Stimulated activated CD4-positive, alpha-beta T cell treated with anti-CD3 and anti-CD28 coated beads, Interleukin-1b, Interleukin-23, amount 100 ng/mL, for 24 hours (primary cell): Measurements from ENCODE around the gene SYCP3.
"Not testable (repeated sequence)": the region's sequence is repeated elsewhere in the genome, so short reads cannot be mapped to it uniquely, and the experiment has no call there.

ENCODE experiments used
- DNase-seq, 4 experiments: peaks; one replicate each; pipeline ENCODE4 v3.0.0-alpha.2; 2020; ENCODE audit warnings: low read depth in 4 of 4, low spot score in 1 of 4

Gene SYCP3

DNA sequence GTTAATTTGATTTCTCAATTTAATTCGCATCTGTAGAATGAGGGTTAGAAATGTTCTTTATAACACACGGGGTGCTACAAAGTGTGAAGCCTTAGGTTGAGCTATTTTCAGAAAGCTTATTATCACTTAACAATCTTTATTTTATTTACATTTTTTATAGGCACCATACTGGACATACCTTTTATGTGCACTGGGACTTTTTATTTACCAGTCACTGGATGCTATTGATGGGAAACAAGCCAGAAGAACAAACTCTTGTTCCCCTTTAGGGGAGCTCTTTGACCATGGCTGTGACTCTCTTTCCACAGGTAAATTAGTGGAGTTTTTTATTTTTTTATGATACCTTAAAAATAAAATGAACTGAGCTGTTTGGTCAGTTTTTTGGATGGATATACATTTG, 25.3 kb downstream of the SYCP3 start:
- DNase-seq = no peak

DNA sequence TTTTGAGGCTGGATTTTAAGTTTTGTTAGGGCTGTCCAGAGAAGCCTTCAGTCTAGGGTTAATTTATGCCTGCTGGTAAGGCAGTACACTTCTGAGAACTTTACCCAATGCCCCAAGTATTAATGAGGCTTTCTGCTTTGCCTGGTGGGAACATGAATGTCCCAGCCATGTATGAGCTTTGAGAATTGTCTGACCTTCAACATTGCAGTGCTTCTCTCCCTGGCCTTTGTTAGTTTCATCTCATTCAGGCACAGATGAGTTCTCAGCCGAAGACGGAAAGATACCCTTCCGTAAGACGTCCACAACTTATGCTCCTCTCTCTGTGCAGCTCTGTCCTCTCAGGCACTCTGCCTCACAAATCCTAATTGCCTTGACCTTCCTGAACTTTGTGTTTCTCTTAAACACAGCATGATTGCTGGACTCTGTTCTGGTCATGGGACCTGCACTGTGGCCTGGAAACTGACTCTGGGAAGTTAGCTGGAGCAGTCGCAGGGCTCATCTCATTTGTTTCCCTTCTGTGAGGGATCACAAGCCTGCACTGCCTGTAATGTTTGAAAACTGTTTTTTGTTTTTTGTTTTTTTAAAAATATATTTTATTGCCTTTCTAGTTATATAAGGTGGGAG, 26.1 kb downstream of the SYCP3 start:
- no peak for DNase-seq

DNA sequence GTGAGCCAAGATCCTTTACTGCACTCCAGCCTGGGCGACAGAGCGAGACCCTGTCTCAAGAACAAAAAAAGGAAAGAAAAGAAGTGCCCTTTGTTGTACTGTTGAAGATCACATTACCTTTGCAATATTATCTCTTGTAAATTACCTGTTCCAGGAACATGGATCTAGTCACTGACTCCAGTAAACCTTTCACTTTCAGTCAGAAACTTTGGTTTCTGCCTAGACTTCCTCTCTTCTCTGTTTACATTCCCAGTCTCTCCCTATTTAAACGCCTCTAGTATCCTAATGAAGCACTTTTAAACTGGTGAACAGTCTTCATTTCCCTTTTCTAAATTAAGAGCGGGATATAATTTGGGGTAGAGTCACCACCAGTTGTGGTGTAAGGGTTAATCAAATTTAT, 29.0 kb downstream of the SYCP3 start:
- no peak for DNase-seq

DNA sequence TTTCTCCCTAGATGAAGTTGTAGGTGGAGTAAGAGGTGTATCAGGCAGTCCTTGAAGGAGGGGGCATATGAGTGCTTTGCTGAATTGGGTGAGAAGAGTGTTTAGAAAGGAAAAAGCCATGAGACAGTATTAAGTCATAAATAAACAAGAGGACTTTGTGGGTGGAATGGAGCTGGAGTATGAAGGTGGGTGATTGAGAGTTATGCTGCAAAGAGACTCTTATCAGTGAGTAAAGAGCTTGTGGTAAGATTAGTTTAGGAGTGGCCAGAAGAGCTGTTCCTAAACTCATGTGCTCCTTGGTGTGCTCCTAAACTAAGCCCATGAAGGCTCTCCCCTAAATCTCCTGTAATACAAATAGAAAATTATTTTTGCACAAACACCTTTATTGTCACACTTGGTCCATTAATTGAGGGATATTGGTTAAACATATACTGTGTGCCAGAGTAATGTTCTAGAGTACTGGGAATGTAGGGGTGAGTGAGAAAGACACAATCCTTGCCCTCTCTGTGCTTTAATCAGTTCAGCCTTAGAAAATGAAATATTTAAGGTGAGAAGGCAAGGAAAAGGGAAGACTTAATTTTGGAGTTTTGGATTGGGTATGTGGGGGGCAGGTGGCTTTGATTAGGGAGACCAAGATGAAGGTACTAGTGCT, 32.0 kb downstream of the SYCP3 start:
- DNase-seq = no peak

DNA sequence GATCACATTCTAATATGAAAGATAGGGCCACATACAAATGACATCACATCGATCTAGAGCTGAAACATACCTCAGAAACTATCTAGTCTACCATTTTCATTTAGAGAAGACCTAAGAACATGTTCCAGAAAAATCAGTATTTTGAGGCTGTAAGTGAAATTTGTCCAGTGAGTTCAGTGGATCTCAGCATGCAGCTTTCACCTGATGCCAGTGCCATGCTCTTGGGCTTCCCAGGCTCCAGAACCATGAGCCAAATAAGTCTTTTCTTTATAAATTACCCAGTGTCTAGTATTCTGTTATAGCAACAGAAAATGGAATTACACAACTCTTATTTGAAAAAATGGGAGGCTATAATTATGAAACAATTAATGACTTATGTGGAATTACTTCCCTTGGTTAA, 32.9 kb downstream of the SYCP3 start:
- DNase-seq = no peak

DNA sequence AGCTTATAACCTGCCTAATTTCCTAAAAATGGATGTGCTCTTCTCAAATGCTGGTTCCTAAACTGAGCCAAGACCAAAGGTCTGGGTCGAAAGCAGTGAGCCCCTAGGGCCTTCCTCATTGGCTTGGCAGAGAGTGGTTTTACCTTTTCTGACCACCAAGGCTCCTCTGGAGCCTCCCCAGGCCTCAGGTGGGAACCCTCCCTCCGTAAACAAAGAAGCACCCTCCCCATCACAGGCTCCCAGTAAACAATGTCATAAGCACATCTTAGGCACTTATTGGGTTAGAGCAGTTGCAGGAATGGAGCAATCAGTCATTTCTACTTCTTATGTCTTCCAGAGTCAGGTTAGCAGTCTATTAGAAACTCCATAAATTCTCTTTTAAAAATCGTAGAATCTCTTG, 35.8 kb downstream of the SYCP3 start:
- no peak for DNase-seq

DNA sequence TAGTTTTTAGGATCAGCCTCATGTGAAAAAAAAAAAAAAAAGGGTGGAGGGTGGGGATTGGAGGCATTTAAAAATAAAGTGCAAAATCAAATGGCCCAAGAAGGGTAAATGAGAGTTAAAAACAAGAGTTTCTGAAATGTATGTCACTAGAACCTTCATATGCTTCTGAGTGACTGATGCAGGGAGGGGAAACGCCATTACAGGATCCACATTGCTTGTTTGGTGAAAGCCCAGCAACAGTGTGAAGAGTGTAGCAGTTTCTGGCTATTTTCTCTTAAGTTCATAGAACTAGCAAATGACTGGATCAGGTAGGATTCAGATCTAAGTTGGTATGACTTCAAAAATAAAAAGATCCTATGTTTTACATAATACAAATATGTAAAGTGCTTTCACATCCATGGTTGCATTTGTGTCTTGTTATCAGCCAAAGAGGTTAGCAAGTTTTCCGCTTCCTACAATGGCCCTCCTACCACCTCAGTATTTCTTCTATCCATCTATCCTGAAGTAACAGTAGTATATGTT, 38.9 kb downstream of the SYCP3 start:
- no peak for DNase-seq

DNA sequence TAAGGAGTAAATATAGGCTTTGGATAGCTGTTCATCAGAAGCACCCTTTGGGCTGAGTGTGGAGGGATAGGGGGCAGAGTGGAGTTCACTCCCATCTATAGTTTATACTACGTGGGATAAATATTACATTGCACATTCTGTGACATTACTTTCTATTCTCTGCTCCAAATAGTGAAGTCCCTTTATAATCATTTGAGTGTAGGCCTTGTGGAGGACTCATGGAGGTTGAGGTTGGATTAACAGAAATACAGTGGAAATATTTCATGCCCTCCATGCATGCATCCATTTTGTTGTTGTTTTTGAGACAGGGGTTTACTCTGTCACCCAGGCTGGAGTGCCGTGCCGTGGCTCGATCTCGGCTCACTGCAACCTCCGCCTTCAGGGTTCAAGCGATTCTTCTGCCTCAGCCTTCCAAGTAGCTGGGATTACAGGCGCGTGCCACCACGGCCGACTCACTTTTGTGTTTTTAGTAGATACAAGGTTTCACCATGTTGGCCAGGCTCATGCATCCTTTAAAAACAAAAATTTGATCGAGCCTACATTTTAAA, 40.4 kb downstream of the SYCP3 start:
- DNase-seq = no peak

DNA sequence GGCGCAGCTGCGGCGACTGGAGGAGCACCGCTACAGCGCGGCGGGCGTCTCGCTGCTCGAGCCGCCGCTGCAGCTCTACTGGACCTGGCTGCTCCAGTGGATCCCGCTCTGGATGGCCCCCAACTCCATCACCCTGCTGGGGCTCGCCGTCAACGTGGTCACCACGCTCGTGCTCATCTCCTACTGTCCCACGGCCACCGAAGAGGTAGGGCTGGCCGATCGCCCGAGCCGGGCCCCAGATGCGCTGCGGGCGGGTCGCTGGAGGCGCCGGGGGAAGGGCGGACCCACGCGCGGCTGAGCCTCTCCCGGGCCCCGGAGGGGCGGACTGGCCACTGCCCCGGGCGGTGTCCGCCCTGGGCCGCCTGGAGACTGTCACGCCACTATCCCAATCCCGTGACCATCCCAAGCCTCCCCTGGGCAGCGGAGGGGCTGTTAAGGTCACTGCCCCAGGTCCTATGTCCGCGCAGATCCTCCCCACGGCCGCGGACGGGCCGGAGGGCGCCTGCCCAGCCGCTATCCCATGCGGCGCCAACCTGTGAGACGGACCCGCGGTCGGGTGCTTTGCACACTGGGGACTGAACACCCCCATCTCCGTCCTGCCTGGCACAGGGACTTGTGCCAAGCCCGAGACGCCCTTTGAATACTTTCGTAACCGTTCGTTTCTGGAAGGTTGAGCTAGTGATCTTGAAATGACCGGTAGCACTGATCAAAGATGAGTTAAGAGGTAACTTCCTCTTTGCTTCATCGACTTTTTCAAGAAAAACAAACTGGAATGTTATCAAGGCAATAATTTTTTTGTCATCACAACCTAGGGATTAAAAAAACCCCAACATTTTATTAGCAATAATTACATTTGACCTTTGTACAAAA, 41.1 kb downstream of the SYCP3 start:
- DNase-seq = peak in 2 of 4 experiments; percentile 3 to 4

DNA sequence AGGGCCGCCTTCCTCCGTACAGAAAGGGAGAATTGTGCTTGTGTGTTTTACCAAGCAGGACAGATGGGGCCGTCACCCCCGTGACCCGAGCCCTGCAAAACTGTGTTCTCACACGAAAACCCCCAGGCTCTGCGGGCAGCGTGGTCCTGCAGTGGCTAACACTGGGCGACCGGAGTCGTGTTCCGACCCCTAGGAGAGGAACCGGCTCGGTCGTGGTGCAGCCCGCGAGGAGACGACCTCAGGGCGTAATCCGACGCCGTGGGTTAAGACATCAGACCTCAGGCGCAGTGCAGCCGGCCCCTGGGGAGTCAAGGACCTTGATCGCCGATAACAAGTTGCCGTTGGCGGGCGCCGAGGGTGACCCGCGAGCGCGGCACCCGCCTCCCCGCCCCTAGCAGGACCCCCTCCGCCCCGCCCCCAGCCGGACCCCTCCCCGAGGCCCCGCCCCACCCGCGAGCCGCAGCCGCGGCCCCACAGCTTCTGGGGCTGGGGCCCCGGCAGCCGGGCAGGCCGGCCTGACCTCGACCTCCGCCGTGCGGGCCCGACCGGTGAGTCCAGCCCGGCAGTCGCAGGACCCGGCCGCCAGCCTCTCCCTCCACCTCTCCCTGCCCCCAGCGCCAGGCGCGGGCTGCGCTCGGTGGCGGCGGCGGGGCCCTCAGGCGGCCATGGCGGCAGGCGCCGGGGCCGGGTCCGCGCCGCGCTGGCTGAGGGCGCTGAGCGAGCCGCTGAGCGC, 41.9 kb downstream of the SYCP3 start, which contains the start of gene CHPT1:
Gene CHPT1 (plus strand): TSS at position 444 of the 733 bp plus-strand sequence. CDS start 222 bp downstream, at position 666.
- DNase-seq = peak; percentile 31 to 52 (median 39)

DNA sequence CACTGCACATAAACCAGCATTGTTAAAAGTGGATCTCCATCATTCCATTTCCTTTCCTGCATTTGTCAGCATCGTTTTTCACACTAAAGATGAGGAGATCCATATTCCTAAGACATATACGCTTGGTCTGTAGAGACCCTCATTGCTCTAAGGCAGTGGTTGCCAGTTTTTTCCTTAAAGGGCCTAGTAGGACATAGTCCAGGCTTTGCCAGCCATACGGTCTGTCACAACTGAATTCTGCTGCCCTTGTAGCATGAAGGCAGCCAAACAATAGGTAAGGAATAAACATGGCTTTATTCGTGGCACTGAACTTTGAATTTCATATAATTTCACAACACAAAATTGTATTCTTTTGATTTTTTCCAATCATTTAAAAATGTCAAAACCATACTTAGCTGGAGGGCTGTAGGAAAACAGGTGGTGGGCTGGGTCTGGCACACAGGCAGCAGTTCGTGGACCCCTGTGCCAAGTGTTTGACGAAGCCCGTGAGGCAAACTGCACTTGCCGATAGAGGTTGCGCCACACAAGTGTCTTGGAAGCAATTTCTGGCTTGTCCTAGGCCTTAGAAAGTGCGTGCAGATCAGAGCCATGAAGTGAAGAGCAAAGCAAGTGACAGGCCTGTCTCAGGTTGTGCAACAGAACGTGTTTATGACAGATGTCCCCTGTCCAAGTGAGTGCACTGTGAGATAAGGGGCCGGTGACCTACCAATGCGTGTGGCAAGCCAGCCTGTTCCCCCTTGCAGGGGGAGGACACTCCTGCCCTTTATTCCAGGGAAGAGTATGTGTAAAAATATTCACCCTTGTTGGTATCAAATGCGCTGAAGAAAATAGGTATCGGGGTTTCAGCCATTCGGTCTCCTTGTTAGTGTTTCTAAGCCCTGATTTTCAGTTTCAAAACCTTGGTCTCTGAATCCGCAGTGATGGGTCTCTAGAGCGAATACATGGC, 42.7 kb downstream of the SYCP3 start:
- no peak for DNase-seq

DNA sequence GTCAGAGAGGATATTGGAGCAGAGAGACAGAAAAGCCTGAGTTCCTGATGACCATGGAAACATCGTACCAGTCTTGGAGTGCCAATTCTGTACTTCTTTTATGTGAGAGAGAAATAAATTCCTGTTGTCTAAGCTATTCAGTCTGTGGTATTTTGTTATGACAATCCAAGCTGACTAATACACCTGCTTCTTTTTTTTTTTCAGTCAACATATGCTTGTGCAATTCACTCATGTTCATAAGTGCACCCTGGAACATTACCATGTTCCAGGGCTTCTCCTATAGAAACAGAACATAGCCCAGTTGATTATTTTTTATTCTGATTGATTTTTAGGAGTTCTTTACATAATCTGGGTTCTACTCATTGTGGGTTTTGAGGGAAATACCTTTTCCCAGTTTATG, 43.6 kb downstream of the SYCP3 start:
- DNase-seq = no peak

DNA sequence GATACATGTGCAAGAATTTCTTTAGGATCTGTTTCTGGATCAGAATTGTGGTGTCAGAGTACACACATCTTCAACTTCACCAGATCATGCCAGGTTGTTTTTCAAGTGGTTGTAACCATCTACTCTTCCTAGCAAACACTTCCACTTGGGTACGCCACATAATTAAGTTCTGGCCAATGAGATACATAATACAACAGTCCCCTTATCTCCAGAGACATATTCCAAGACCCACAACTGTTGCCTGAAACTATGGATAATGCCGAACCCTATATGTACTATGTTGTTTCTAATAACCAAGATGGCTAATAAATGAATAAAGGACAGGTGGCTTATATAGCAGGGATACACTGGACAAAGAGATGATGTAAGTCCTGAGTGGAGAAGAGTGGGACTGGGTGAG, 44.3 kb downstream of the SYCP3 start:
- DNase-seq = no peak

DNA sequence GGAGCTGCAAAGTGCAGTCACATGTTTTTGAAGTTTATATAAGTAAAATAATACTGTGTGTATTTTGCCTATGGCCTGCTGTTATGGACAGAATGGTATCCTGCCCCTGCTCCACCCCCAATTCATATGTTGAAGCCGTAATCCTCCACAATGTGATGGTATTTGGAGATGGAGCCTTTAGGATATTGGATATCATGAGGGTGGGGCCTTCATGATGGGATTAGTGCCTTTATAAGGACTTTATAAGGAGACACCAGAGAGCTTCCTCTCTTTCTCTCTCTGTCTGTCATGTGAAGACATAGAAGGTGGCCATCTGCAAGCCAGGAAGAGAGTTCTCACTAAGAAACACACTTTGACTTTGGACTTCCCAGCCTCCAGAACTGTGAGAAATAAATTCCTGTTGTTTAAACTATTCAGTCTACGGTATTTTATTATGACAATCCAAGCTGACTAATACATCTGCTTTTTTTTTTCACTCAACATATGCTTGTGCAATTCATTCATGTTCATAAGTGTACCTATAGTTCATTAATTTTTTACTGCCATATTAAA, 44.9 kb downstream of the SYCP3 start:
- DNase-seq = no peak

DNA sequence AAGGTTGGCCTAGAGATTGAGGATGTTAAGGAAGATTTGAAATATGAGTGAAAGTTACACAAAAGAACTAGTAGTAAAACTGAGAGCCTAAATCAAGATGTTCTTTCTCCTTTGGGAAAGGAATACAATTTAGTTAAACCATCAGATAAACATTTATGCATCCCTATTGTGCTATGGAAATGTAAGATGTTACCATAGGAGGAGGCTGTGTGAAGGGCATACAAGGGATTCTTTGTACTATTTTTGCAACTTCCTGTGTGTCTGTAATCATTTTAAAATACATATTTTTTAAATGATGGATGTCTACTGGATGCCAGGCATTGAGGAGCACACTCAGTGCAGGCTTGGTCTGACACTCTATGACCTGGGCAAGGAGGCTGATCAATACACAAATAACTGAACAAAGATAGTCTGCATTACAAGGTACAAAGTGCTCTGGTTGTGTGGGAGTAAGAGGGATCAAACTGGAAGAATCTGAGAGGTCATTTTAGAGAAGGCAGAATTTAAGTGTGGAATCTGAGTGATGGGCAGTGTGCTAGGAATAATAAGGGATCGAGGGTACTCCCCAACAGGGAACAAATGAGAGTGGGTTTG, 47.7 kb downstream of the SYCP3 start:
- DNase-seq = no peak

DNA sequence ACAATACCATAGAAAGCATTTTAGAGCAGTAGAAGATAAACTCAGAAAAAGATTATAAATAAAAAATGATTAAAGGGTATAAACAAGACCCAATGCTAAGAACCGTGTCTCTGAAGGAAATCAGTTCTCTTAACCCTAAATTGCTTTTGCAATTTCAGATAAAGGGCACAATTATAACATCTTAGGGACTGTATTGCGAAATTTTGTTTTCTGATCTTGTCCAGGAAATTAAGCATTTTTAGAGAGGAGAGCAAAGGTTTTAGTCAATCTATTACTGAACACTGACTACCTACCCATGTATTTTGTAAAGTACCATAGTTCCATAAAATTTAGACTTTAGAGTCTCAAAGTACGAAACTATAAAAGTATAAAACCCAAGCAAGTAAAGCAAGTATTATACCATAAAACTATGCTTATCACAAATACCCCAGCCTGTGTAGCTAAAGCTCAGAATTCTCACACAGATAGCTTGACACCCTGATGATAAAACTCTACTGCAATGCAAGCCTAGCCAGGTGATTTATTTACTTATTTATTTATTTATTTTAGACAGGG, 48.6 kb downstream of the SYCP3 start:
- no peak for DNase-seq

DNA sequence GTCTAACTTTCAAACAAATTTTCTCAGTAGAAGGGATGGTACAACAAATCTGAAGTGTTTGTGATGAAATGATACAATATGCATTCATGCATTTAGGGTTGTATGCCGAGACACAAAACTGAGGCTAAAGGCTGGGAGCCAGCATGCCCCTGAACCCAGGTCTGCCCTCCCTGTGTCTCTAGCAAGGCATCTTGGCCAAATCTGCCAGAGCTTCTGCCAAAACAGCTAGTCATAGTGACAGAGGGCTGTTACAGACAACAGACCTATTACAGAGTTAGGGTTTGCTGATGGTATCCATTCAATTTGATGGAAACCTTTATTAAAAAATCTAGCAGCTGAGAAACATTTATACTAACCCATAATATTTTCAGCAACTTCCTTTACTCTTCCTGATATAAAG, 53.1 kb downstream of the SYCP3 start:
- DNase-seq = no peak

DNA sequence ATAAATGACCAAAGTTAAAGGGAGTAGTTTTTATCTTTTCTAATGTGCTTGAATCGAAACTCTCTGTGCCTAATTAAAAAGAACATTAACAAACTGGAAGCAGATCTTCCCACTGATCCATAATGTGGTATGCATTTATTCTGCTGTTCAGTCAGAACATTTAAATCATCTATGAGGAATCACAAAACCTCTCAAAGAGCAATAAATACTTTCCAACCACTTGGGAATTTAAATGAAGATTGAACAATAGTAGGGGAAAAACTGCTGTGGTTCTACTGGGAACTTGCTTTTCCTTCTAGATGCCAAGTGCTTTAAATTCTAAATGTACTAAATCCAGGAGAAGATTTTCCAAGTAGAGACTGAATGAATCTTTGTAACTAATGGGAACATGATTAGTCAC, 54.2 kb downstream of the SYCP3 start:
- DNase-seq = no peak

DNA sequence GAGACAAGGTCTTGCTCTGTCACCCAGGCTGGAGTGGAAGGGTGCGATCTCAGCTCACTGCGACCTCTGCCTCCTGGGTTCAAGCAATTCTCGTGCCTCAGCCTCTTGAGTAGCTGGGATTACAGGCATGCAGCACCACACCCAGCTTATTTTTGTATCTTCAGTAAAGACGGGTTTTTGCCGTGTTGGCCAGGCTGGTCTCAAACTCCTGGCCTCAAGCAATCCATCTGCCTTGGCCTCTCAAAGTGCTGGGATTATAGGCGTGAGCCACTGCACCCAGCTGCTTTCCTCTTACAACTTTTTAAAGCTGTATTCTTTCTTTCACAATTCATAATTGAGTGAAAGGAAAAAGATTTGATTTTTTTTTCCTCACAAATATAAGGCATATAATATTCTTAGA, 57.6 kb downstream of the SYCP3 start:
- DNase-seq = not testable (repeated sequence)
